Stimulated activated CD4-positive, alpha-beta T cell treated with anti-CD3 and anti-CD28 coated beads, Interleukin-12 subunit alpha, Interleukin-12 subunit beta, amount 100 ng/mL, for 48 hours (primary cell): ENCODE measurements around the gene SLC22A23.
"Not testable (repeated sequence)": the region's sequence is repeated elsewhere in the genome, so short reads cannot be mapped to it uniquely, and the experiment has no call there.

Experiments
- DNase-seq, 3 donors: peaks; one replicate each; pipeline ENCODE4 v3.0.0-alpha.2; 2020; ENCODE audit warnings: low read depth in 2 of 3, low spot score in 1 of 3

The SLC22A23 gene

GRCh38 chr6:3251462-3252314 is 205.2 kb downstream of the SLC22A23 start:
- peak; percentile 69 to 86 (median 73) for DNase-seq

DNA sequence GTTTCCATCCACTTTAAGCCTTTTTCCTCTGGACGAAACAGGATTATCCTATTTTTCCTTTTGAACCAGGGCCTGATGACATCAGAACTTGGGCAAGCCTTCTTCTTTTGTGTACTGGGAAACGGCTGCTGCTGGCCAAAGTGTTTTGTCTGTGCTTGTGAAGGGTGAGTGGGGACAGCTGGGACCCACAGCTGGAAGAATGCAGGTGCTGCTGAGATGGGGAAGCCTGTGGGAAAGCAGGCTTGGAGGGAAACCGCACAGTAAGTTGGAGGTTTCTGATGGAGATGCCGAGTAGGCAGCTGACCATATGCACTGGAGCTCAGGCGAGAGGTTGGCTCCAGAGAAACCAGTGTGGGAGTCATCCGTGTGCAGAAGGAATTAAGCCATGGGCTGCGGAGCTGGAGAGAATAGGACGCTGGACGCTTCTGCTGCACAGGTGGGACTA is 206.6 kb downstream of the SLC22A23 start:
- DNase-seq, result no peak

DNA sequence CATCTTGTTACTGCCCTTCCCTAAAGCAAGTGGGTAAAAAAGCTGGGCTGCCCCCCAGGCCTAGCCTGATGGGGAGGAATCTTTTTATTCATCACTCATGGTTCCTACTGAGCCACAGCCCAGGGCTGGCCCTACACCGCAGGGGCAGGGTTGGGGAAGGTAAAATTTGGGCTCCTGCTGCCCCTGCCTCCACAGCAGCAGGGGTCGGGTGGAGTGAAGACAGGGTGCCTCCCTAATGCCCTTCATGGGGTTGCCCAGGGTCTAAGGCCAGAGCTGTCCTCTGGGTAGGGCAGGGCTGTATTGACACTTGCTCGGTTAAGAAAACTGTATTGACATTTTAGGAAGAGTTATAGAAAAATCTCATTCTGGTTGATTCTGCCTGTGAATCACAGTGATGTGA is 207.0 kb downstream of the SLC22A23 start:
- no peak for DNase-seq

- no peak for DNase-seq
Observed at GRCh38 chr6:3247255-3248146, 209.3 kb downstream of the SLC22A23 start.

DNA sequence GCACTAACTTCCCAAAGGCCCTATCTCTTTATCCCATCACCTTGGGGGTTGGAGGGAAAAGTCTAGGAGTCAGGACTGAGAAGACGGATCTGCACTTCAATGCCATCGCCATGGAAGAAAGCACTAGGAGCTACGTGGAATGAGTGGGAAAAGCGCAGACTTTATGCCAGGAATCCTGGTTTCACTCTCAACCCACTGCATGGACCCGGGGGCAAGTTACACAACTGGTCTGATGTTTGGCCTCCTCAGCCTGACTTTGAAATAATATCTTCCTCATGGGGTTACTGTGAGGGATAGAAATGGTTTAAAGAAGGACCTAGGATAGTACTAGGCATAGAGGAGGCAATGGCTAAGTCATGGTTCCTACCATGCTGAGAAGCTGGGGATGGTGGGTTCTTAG is 211.6 kb downstream of the SLC22A23 start:
- no peak for DNase-seq

DNA sequence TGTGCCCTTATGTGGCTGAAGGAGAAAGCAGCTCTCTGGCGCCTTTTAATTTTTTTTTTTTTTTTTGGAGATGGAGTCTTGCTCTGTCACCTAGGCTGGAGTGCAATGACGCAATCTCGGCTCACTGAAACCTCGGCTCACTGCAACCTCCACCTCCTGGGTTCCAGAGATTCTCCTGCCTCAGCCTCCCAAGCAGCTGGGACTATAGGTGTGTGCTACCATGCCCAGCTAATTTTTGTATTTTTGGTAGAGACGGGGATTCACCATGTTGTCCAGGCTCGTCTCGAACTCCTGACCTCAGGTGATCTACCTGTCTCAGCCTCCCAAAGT is 212.1 kb downstream of the SLC22A23 start:
- not testable (repeated sequence) for DNase-seq

DNA sequence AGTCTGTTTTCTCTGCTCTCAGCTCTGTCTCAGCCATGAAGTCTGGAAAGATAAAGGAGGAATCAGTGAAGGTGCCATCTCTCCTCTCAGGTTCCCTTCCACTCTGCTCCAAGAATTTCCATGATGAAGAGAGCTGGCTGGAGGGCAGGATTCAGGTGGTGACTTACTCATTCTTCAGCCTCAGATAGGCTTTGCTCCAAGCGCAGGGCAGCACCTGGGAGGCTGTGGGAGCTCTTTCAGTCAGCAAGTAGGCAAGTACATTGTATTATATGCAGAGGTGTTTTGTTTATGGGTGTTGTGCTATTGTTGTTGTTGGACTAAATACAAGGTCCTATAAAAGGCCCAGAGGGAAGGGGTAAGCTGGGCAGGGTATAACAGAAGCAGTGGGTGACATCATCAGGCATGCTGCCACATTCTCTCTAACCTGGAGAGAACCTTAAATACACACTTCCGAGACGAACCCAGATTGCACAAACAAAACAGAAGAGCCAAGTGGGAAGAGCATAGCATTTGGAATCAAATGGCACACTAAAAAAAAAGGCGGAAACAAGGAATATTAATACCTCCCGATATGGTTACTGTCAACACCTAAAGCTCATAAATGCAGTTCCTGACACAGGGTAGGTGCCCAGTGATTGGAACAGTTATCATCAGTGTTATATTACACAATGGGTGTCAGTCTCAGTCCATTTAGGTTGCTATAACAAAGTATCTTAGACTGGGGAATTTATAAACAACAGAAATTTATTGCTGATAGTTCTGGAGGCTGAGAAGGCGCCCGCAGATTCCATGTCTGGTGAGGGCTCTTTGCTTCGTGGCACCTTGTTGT is 212.6 kb downstream of the SLC22A23 start:
- no peak for DNase-seq

GRCh38 chr6:3242768-3243167 is 214.1 kb downstream of the SLC22A23 start:
- no peak for DNase-seq

DNA sequence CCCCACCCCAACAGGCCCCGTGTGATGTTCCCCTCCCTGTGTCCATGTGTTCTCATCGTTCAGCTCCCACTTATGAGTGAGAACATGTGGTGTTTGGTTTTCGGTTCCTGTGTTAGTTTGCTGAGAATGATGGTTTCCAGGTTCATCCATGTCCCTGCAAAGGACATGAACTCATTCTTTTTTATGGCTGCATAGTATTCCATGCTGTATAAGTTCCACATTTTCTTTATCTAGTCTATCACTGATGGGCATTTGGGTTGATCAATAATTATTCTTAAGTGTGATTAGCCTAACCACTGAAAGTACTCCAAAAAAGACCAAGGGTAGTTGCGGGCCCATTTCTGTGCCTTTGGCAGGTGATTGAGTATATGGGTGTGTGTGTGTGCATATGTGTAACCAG is 215.1 kb downstream of the SLC22A23 start:
- not testable (repeated sequence) for DNase-seq

DNA sequence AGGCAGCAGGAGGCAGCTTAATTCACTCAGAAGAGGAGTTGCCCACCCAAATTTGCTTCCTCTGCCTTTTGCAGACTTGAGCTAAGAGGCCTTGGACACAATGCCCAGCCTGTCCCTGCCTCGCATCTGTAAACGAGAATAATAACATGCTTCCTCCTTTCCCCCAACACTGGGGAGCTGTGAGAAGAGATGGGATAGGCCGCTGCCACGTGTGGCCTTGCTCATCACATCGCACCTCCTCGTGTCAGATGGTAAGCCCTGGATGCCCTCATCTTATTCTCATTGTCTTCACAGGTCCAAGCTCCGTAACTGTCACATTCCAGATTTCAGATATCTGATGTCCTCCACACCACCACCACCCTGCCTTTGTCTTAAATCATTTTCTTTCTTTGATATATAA is 216.3 kb downstream of the SLC22A23 start:
- DNase-seq, result no peak

DNA sequence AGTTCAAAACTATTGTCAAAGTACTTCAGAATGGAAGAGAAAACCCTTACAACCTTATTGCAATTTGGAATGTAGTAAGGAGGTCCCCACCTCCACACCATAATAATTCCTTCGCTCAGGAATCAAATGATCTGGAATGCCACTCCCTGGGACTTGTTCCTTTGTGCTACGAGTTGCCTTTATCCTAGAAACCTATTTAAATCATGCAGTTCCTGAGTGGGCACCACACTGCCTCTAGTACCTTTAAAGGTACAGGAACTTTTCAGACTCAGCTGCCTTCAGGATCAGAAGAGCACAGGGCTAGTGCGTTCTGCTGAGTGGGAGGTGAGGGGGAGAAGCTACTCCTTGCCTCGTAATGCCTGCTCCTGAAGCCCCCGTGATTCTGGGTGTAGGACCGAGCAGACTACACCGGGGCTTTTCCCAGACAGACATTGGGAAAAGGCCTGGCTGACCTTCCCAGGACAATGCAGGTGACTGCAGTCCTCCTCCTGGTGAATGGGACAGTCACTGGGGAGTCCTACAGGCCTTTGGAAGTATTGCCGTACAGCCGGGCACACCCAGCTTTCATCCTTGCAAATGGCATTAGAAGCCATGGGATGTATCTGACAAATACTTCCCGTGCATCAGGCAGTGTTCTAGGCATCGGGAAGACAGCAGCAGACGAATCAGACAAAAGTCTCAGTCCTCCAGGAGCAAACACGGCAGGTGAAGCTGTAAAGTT is 217.6 kb downstream of the SLC22A23 start:
- no peak for DNase-seq

DNA sequence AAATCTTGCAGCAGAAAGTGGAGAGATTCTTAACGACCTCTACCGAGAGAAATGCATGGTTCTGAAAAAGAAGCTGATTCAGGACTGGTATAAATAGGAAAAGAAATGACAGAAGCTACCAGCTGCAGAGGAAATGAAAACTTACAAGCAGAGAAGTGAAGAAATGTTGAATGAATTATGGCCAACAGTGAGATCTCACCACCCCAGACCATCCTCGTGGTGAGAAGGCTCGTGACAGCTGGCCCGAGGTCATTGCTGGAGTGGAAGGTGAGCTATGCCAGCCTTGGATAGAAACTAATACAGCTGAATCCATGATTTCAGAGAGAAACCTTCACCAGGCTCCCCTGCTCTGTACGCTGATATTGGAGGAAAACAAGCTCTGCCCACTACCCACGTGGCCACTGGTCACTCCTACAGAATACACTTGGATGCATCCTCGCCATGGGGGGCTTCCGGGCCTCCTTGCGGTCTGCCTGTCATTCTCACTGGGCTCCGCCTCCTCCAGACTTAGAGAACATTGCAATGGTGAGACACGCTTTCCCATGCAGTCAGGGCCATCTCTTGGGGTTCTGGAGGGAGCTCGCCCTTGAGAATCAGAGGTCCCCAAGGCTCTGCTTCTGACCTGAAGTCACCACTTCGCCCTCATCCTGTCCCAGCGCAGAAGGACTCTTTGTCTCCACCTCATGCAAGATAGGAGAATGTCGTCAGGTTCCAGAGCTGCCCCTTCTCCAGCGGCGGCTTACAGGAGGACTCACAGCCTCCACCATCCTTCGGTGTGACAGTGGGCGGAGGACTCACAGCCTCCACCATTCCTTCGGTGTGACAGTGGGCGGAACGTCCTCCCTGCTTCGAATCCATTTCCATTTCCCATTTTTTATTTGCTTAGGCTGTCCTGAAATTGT is 218.8 kb downstream of the SLC22A23 start:
- DNase-seq, result no peak

DNA sequence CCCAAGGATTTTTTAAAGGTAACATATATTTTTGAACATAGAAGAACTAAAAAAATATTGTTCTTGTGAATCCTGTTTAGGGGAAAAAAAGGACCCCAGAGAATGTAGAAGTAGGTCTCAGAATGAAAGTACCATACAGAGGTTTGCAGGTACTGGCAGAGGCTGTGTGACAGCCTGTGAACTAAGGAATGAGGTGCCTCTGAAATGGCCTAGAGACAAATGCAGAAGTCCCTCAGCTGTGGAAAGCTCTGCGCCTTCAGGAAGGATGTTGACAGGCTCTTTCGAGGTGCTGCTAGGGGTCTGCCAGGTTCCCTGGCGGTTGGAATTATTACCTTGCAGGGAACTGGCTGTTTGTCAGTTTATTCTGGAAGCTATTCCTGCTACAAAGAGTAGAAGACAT is 220.8 kb downstream of the SLC22A23 start:
- no peak for DNase-seq

GRCh38 chr6:3235486-3235885 is 221.4 kb downstream of the SLC22A23 start:
- no peak for DNase-seq

- DNase-seq, result no peak
Observed at GRCh38 chr6:3233904-3234303, 222.9 kb downstream of the SLC22A23 start.

DNA sequence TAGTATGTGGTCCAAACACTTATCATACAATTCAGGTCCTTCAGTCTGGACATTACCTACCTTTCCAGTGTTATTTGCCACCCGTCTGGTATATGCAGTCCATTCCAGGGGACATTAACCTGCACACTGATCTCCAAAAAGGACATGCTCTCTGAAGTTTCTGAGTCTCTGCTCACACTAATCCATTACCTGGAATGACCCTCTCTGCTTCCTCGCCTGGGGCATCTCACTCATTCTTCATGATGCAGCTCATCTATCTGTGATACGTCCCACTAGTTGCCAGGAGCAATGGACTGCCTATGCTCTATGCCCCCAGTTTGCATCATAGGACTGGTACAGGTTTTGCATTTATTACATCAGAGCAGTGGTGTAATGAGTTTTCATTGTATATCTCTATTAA is 223.5 kb downstream of the SLC22A23 start:
- DNase-seq, result no peak

DNA sequence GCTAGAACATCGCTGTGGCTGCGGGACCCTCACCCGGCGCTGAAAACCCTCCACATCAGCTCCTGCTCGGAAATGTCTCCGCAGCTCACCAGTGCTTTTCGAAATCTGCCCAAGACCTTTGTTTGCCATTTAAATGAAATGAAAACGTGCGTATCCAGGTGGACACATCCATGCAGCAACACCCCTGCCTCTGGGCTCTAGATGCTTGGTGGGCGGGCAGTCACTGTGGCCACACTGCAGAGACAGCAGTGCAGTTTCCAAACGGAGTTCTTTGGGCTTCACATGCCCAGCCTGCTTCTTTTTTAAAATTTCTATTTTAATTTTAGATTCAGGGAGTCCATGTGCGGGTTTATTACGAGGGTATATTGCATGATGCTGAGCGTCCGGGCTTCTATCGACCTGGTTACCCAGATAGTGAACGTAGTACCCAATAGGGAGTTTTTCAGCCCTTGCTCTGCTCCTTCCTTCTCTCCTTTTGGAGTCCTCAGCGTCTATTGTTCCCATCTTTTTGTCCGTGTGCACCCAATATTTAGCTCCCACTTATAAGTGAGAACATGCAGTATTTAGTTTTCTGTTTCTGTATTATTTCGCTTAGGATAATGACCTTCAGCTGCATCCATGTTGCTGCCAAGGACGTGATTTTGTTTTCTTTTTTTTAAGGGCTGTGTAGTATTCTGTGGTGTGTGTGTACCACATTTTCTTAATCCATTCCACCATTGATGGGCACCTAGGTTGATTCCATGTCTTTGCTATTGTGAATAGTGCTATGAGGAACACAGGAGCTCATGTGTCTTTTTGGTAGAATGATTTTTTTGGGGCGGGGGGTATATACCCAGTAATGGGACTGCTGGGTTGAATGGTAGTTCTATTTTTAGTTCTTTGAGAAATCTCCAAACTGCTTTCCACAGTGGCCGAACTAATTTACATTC is 224.6 kb downstream of the SLC22A23 start:
- no peak for DNase-seq

- DNase-seq, result no peak
Observed at GRCh38 chr6:3231247-3232016, 225.4 kb downstream of the SLC22A23 start.
